IPS DF 4.7 (cell line): Measurements from ENCODE around the gene MINDY2.

Experiments used
- DNase-seq: peaks from one replicate; pipeline ENCODE4 v3.0.0-alpha.2; 2013; ENCODE audit warnings: low spot score; ENCODE audit errors: extremely low read depth

The MINDY2 gene

GRCh38 chr15:58770857-58771620, at the start of gene MINDY2:
Gene MINDY2, plus strand, starts transcription at chr15:58771302. Its CDS starts 94 bp downstream, at chr15:58771396.
- peak; percentile 89 for DNase-seq

- no peak for DNase-seq
Measured at GRCh38 chr15:58724466-58724865, 46.6 kb upstream of the MINDY2 start.

GRCh38 chr15:58726867-58727266, 44.2 kb upstream of the MINDY2 start:
- DNase-seq = no peak

- no peak for DNase-seq
Measured at GRCh38 chr15:58731756-58732535, 39.2 kb upstream of the MINDY2 start.

GRCh38 chr15:58732625-58733363, 38.3 kb upstream of the MINDY2 start:
- DNase-seq = no peak

GRCh38 chr15:58734859-58735258, 36.2 kb upstream of the MINDY2 start:
- no peak for DNase-seq

- DNase-seq = no peak
Measured at GRCh38 chr15:58736018-58736643, 35.0 kb upstream of the MINDY2 start.

- DNase-seq = no peak
Measured at GRCh38 chr15:58737298-58737697, 33.8 kb upstream of the MINDY2 start.

- DNase-seq = no peak
Measured at GRCh38 chr15:58738046-58738707, 32.9 kb upstream of the MINDY2 start.

GRCh38 chr15:58740436-58740835, 30.7 kb upstream of the MINDY2 start:
- DNase-seq = no peak

- DNase-seq = no peak
Measured at GRCh38 chr15:58741032-58741431, 30.1 kb upstream of the MINDY2 start.

GRCh38 chr15:58742022-58742813, 28.9 kb upstream of the MINDY2 start:
- DNase-seq = no peak

GRCh38 chr15:58742819-58743502, 28.1 kb upstream of the MINDY2 start:
- DNase-seq = no peak

GRCh38 chr15:58746174-58746573, 24.9 kb upstream of the MINDY2 start:
- DNase-seq = no peak

GRCh38 chr15:58748040-58748851, 22.9 kb upstream of the MINDY2 start:
- DNase-seq = no peak

- DNase-seq = no peak
Measured at GRCh38 chr15:58748852-58749531, 22.1 kb upstream of the MINDY2 start.

GRCh38 chr15:58749532-58750337, 21.4 kb upstream of the MINDY2 start, which contains the start of gene ADAM10:
Gene ADAM10, minus strand, starts transcription at chr15:58749707. Its CDS starts 173 bp downstream, at chr15:58749534.
- peak; percentile 84 for DNase-seq
